Forelimb muscle (tissue), 1 donor: Measurements from ENCODE around the gene UPK1A. TPM values are rescaled to one million over a fixed set of nuclear protein-coding genes. Genes with fewer than 3 reads are reported as not detected.
"Not testable (repeated sequence)": the region's sequence is repeated elsewhere in the genome, so short reads cannot be mapped to it uniquely, and the experiment has no call there.

Source experiments
- DNase-seq: peaks from one replicate; pipeline ENCODE4 v3.0.0-alpha.2; 2013; ENCODE audit warnings: low read depth
- polyA plus RNA-seq: library from polyadenylated mRNA; unstranded; fragments of 120-200 nt; gene quantifications from one replicate; pipeline ENCODE4 v1.2.1, GENCODE V29; 2013; ENCODE audit not compliant: insufficient read length

UPK1A gene
- polyA plus RNA-seq, 1 donor = not detected

- DNase-seq = not testable (repeated sequence)
Observed at GRCh38 chr19:35691106-35691505, 24.8 kb downstream of the UPK1A start.

GRCh38 chr19:35692010-35692409 lies 25.7 kb downstream of the UPK1A start:
- DNase-seq = no peak

GRCh38 chr19:35693422-35693821 lies 27.1 kb downstream of the UPK1A start:
- no peak for DNase-seq

- peak; percentile 57 for DNase-seq
Observed at GRCh38 chr19:35693835-35694599, 27.7 kb downstream of the UPK1A start.

GRCh38 chr19:35695895-35696422 lies 29.6 kb downstream of the UPK1A start:
- DNase-seq = no peak

- no peak for DNase-seq
Observed at GRCh38 chr19:35696835-35697234, 30.5 kb downstream of the UPK1A start.

GRCh38 chr19:35702223-35703012 lies 36.1 kb downstream of the UPK1A start:
- peak; percentile 94 for DNase-seq

GRCh38 chr19:35703343-35703742 lies 37.0 kb downstream of the UPK1A start:
- no peak for DNase-seq

GRCh38 chr19:35704218-35704617 lies 37.9 kb downstream of the UPK1A start, which contains the start of gene ZBTB32:
TSS of gene ZBTB32 (plus strand) at chr19:35704558. CDS start at chr19:35714627, 10,069 bp downstream.
- DNase-seq = no peak

GRCh38 chr19:35708391-35708790 lies 42.1 kb downstream of the UPK1A start:
- DNase-seq = no peak

GRCh38 chr19:35710784-35711723 lies 44.7 kb downstream of the UPK1A start:
- DNase-seq = no peak

GRCh38 chr19:35712567-35713505 lies 46.5 kb downstream of the UPK1A start:
- DNase-seq = no peak

- no peak for DNase-seq
Observed at GRCh38 chr19:35713506-35713850, 47.2 kb downstream of the UPK1A start.

GRCh38 chr19:35713904-35714495 lies 47.7 kb downstream of the UPK1A start:
- DNase-seq = no peak

- DNase-seq = no peak
Observed at GRCh38 chr19:35714601-35715354, 48.5 kb downstream of the UPK1A start.

GRCh38 chr19:35715355-35715809 lies 49.1 kb downstream of the UPK1A start:
- no peak for DNase-seq

- peak; percentile 11 for DNase-seq
Observed at GRCh38 chr19:35715981-35716800, 49.9 kb downstream of the UPK1A start.
